ENCODE results near the gene PSRC1.

DNA sequence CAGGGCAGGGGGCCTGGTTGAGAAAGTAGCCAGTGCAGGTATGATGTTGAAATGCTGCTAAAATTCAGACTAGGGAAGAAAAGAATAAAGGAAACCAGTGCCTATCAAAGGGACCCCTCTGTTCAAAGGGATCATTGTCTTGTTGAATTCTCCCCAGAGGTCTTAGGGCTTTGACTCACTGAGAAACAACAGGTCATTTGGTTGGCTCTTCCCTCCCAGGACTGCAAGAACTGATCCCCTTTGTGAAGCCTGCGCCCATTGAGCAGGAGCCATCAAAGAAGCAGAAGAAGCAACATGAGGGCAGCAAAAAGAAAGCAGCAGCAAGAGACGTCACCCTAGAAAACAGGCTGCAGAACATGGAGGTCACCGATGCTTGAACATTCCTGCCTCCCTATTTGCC lies 45.4 kb downstream of the PSRC1 start:
- TF ChIP-seq, protein P1, sequence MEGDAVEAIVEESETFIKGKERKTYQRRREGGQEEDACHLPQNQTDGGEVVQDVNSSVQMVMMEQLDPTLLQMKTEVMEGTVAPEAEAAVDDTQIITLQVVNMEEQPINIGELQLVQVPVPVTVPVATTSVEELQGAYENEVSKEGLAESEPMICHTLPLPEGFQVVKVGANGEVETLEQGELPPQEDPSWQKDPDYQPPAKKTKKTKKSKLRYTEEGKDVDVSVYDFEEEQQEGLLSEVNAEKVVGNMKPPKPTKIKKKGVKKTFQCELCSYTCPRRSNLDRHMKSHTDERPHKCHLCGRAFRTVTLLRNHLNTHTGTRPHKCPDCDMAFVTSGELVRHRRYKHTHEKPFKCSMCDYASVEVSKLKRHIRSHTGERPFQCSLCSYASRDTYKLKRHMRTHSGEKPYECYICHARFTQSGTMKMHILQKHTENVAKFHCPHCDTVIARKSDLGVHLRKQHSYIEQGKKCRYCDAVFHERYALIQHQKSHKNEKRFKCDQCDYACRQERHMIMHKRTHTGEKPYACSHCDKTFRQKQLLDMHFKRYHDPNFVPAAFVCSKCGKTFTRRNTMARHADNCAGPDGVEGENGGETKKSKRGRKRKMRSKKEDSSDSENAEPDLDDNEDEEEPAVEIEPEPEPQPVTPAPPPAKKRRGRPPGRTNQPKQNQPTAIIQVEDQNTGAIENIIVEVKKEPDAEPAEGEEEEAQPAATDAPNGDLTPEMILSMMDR (IDR thresholded peaks at IDR 0.05; ENCODE audit: low read depth, low read length) = no peak
- no peak for TF ChIP-seq EZH2phosphoT487 (IDR thresholded peaks at IDR 0.05; ENCODE audit: low read depth)
